Measurements from ENCODE around the gene PROK2.

Gene PROK2

GRCh38 chr3:71752831-71753700 lies 31.9 kb downstream of the PROK2 start:
- no peak for DNase-seq (ENCODE audit: low spot score)
- Histone ChIP-seq H4K91ac (ENCODE audit: low read depth, low read length, poor library complexity) (no peak overlapping the region), H3K4ac (ENCODE audit: low read length) (no peak overlapping the region), H3K27ac (replicated peaks; ENCODE audit: low read length) (no peak overlapping the region), H3K4me3 (ENCODE audit: low read length in 2 of 2) (peak overlapping the region; percentile 62 to 98), H3K9me3 (replicated peaks in 1 of 2; ENCODE audit: control insufficient read depth in 2 of 2, insufficient read depth in 1 of 2, low read depth in 1 of 2, low read length in 2 of 2) (no peaks in the 10 kb centered on the region), H3K36me3 (replicated peaks in 1 of 2; ENCODE audit: control insufficient read depth in 2 of 2, insufficient read depth in 2 of 2, low read length in 2 of 2) (no peaks in the 10 kb centered on the region), H2BK5ac (ENCODE audit: low read length) (no peak overlapping the region), H3K18ac (ENCODE audit: low read length) (peak overlapping the region; percentile 100), H4K8ac (ENCODE audit: low read depth, low read length) (no peak overlapping the region), H2BK15ac (ENCODE audit: low read length) (peak overlapping the region; percentile 89), H3K23ac (ENCODE audit: low read depth, low read length, poor library complexity) (no peak overlapping the region), H3K79me1 (ENCODE audit: low read depth, low read length) (no peaks in the 10 kb centered on the region), H2AFZ (ENCODE audit: low read length) (peak overlapping the region; percentile 93), H3K27me3 (ENCODE audit: control insufficient read depth in 3 of 3, insufficient read depth in 3 of 3, low read depth in 1 of 3, low read length in 3 of 3) (peaks cover 8 to 74% (median 39%) of the 10 kb centered on the region in 3 experiments), H3K4me1 (ENCODE audit: control insufficient read depth in 2 of 2, insufficient read depth in 1 of 2, low read depth in 1 of 2, low read length in 2 of 2) (peaks cover 0 to 4% of the 10 kb centered on the region in 2 donors), H2AK5ac (ENCODE audit: low read depth, low read length) (no peak overlapping the region), H2BK12ac (ENCODE audit: low read length) (no peak overlapping the region), H2BK120ac (ENCODE audit: low read depth, low read length) (peak overlapping the region; percentile 87), H3K9ac (ENCODE audit: low read depth, low read length, poor library complexity) (peak overlapping the region; percentile 80), H3K4me2 (ENCODE audit: insufficient read depth, low read length, poor library complexity, severe bottlenecking) (peak overlapping the region; percentile 99), H3K14ac (ENCODE audit: low read length) (no peak overlapping the region)
- no CpG with 5 or more reads among the region's 68 CpGs for WGBS, 2 donors (ENCODE audit: extremely low coverage in 2 of 2, insufficient read length in 2 of 2, insufficient replicate concordance in 1 of 2)

DNA sequence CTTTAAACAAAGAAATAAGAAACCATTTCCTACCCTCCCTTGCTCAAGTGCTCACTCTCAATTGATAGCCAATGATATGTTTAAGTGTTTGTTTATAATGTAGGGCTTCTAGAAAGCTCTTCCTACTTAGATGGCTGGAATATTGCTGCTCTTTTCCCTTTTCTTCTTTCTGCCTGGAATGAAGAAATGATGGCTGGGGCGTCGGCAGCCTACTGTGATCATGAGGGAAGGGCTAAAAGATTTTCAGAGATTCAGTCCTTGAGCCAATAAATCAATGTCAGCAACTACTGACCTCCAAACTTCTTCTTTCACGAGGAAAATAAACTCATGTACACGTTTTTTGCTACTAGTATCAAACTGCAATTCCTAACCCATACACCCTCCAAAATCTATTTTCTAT lies 33.3 kb downstream of the PROK2 start:
- Histone ChIP-seq H4K8ac (ENCODE audit: low read depth, low read length) (no peak overlapping the region), H2BK12ac (ENCODE audit: low read length) (no peak overlapping the region), H2AFZ (ENCODE audit: low read length) (no peak overlapping the region), H2BK120ac (ENCODE audit: low read depth, low read length) (no peak overlapping the region), H2BK5ac (ENCODE audit: low read length) (no peak overlapping the region), H2BK15ac (ENCODE audit: low read length) (no peak overlapping the region), H3K4me2 (ENCODE audit: insufficient read depth, low read length, poor library complexity, severe bottlenecking) (no peak overlapping the region), H3K23ac (ENCODE audit: low read depth, low read length, poor library complexity) (no peak overlapping the region), H3K14ac (ENCODE audit: low read length) (no peak overlapping the region), H3K27me3 (ENCODE audit: control insufficient read depth in 3 of 3, insufficient read depth in 3 of 3, low read depth in 1 of 3, low read length in 3 of 3) (peaks cover 8 to 60% (median 39%) of the 10 kb centered on the region in 3 experiments), H3K4ac (ENCODE audit: low read length) (no peak overlapping the region), H3K9me3 (replicated peaks in 1 of 2; ENCODE audit: control insufficient read depth in 2 of 2, insufficient read depth in 1 of 2, low read depth in 1 of 2, low read length in 2 of 2) (no peaks in the 10 kb centered on the region), H3K4me3 (ENCODE audit: low read length in 2 of 2) (no peak overlapping the region), H3K4me1 (ENCODE audit: control insufficient read depth in 2 of 2, insufficient read depth in 1 of 2, low read depth in 1 of 2, low read length in 2 of 2) (peaks cover 0 to 4% of the 10 kb centered on the region in 2 donors), H4K91ac (ENCODE audit: low read depth, low read length, poor library complexity) (no peak overlapping the region), H3K36me3 (replicated peaks in 1 of 2; ENCODE audit: control insufficient read depth in 2 of 2, insufficient read depth in 2 of 2, low read length in 2 of 2) (no peaks in the 10 kb centered on the region), H3K9ac (ENCODE audit: low read depth, low read length, poor library complexity) (no peak overlapping the region), H2AK5ac (ENCODE audit: low read depth, low read length) (no peak overlapping the region), H3K18ac (ENCODE audit: low read length) (no peak overlapping the region), H3K79me1 (ENCODE audit: low read depth, low read length) (no peaks in the 10 kb centered on the region), H3K27ac (replicated peaks; ENCODE audit: low read length) (no peak overlapping the region)
- WGBS, 2 donors (ENCODE audit: extremely low coverage in 2 of 2, insufficient read length in 2 of 2, insufficient replicate concordance in 1 of 2): 100% methylated on average over 1 of the region's 4 CpGs; no CpG with 5 or more reads in 1 of the 2 donors
- DNase-seq (ENCODE audit: low spot score): no peak

- Histone ChIP-seq H4K91ac (ENCODE audit: low read depth, low read length, poor library complexity) (no peak overlapping the region), H3K4ac (ENCODE audit: low read length) (no peak overlapping the region), H3K27ac (replicated peaks; ENCODE audit: low read length) (no peak overlapping the region), H3K79me1 (ENCODE audit: low read depth, low read length) (no peaks in the 10 kb centered on the region), H2AFZ (ENCODE audit: low read length) (no peak overlapping the region), H2BK15ac (ENCODE audit: low read length) (no peak overlapping the region), H3K18ac (ENCODE audit: low read length) (no peak overlapping the region), H3K4me2 (ENCODE audit: insufficient read depth, low read length, poor library complexity, severe bottlenecking) (no peak overlapping the region), H2BK12ac (ENCODE audit: low read length) (no peak overlapping the region), H3K23ac (ENCODE audit: low read depth, low read length, poor library complexity) (no peak overlapping the region), H3K27me3 (ENCODE audit: control insufficient read depth in 3 of 3, insufficient read depth in 3 of 3, low read depth in 1 of 3, low read length in 3 of 3) (peaks cover 0 to 4% (median 0%) of the 10 kb centered on the region in 3 experiments), H3K9ac (ENCODE audit: low read depth, low read length, poor library complexity) (no peak overlapping the region), H3K4me1 (ENCODE audit: control insufficient read depth in 2 of 2, insufficient read depth in 1 of 2, low read depth in 1 of 2, low read length in 2 of 2) (no peaks in the 10 kb centered on the region), H2AK5ac (ENCODE audit: low read depth, low read length) (no peak overlapping the region), H2BK5ac (ENCODE audit: low read length) (no peak overlapping the region), H3K36me3 (replicated peaks in 1 of 2; ENCODE audit: control insufficient read depth in 2 of 2, insufficient read depth in 2 of 2, low read length in 2 of 2) (no peaks in the 10 kb centered on the region), H3K4me3 (ENCODE audit: low read length in 2 of 2) (no peak overlapping the region), H4K8ac (ENCODE audit: low read depth, low read length) (no peak overlapping the region), H3K14ac (ENCODE audit: low read length) (no peak overlapping the region), H3K9me3 (replicated peaks in 1 of 2; ENCODE audit: control insufficient read depth in 2 of 2, insufficient read depth in 1 of 2, low read depth in 1 of 2, low read length in 2 of 2) (no peaks in the 10 kb centered on the region), H2BK120ac (ENCODE audit: low read depth, low read length) (no peak overlapping the region)
- no peak for DNase-seq (ENCODE audit: low spot score)
- no CpG with 5 or more reads among the region's 3 CpGs for WGBS, 2 donors (ENCODE audit: extremely low coverage in 2 of 2, insufficient read length in 2 of 2, insufficient replicate concordance in 1 of 2)
Observed at GRCh38 chr3:71744738-71745137, 40.2 kb downstream of the PROK2 start.

DNA sequence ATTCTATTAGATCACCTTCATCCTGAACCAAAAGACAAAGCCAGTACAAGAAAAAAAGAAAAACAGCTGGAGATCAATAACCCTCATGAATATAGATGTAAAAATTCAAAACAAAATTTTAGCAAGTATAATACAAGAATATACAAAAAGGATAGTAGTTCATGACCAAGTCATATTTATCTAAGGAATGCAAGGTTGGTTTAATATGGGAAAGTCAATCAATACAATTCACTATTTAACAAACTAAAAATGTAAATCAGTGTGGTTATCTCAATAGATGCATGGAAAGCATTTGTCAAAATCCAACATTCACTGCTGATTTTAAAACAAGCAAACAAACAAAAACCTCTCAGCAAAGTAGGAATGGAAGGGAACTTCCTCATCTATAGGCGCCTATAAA lies 42.3 kb downstream of the PROK2 start:
- no peaks in the 10 kb centered on the region for H3K4me1 ChIP-seq (ENCODE audit: control insufficient read depth in 2 of 2, insufficient read depth in 1 of 2, low read depth in 1 of 2, low read length in 2 of 2)
- no peaks in the 10 kb centered on the region for H3K79me1 ChIP-seq (ENCODE audit: low read depth, low read length)
- H2BK12ac ChIP-seq (ENCODE audit: low read length): no peak overlapping the region
- H3K9ac ChIP-seq (ENCODE audit: low read depth, low read length, poor library complexity): no peak overlapping the region
- no peak overlapping the region for H4K91ac ChIP-seq (ENCODE audit: low read depth, low read length, poor library complexity)
- H3K14ac ChIP-seq (ENCODE audit: low read length): no peak overlapping the region
- no peak overlapping the region for H2BK120ac ChIP-seq (ENCODE audit: low read depth, low read length)
- no peak overlapping the region for H3K4ac ChIP-seq (ENCODE audit: low read length)
- no peaks in the 10 kb centered on the region for H3K27me3 ChIP-seq (ENCODE audit: control insufficient read depth in 3 of 3, insufficient read depth in 3 of 3, low read depth in 1 of 3, low read length in 3 of 3)
- H3K23ac ChIP-seq (ENCODE audit: low read depth, low read length, poor library complexity): no peak overlapping the region
- no peaks in the 10 kb centered on the region for H3K36me3 ChIP-seq (replicated peaks in 1 of 2; ENCODE audit: control insufficient read depth in 2 of 2, insufficient read depth in 2 of 2, low read length in 2 of 2)
- no peak overlapping the region for H2AK5ac ChIP-seq (ENCODE audit: low read depth, low read length)
- H3K9me3 ChIP-seq (replicated peaks in 1 of 2; ENCODE audit: control insufficient read depth in 2 of 2, insufficient read depth in 1 of 2, low read depth in 1 of 2, low read length in 2 of 2): no peaks in the 10 kb centered on the region
- no peak for DNase-seq (ENCODE audit: low spot score)
- no peak overlapping the region for H2AFZ ChIP-seq (ENCODE audit: low read length)
- H2BK5ac ChIP-seq (ENCODE audit: low read length): no peak overlapping the region
- no peak overlapping the region for H3K18ac ChIP-seq (ENCODE audit: low read length)
- no CpG with 5 or more reads among the region's 1 CpG for WGBS, 2 donors (ENCODE audit: extremely low coverage in 2 of 2, insufficient read length in 2 of 2, insufficient replicate concordance in 1 of 2)
- no peak overlapping the region for H3K27ac ChIP-seq (replicated peaks; ENCODE audit: low read length)
- H4K8ac ChIP-seq (ENCODE audit: low read depth, low read length): no peak overlapping the region
- H3K4me2 ChIP-seq (ENCODE audit: insufficient read depth, low read length, poor library complexity, severe bottlenecking): no peak overlapping the region
- H2BK15ac ChIP-seq (ENCODE audit: low read length): no peak overlapping the region
- H3K4me3 ChIP-seq (ENCODE audit: low read length in 2 of 2): no peak overlapping the region
